A549 (cell line): ENCODE results near the gene LRCH1. TPM values are rescaled to one million over a fixed set of nuclear protein-coding genes. Genes with fewer than 3 reads are reported as not detected.

Experiments
- ATAC-seq, 2 experiments: fragments of 200-7000 bp in 1 of 2; fragments of >200 bp in 1 of 2; cut with Nextera tagmentation in 1 of 2; cut with Tn5 transposase in 1 of 2; 3 replicates each; pipeline versions ENCODE4 v1.8.0 to v1.9.1; 2018 to 2020; ENCODE audit warnings: mild to moderate bottlenecking in 1 of 2, moderate library complexity in 1 of 2
- CTCF ChIA-PET: fragments of 300-600 bp; sonication (Branson Sonifier 250); formaldehyde crosslinking; extraction: SDS; loops from one replicate; lab custom pipeline; 2021; ENCODE audit warnings: antibody characterized with exemption, inconsistent platforms; lab: Yijun Ruan, JAX
- POLR2A ChIA-PET: fragments of 350-600 bp; formaldehyde crosslinking; extraction: SDS; loops from one replicate; lab custom pipeline; 2021; ENCODE audit warnings: antibody characterized with exemption, inconsistent platforms; lab: Yijun Ruan, JAX
- DNase-seq, 2 experiments: peaks; one replicate each; pipeline versions ENCODE4 v3.0.0 to v3.0.0-alpha.2; 2011 to 2016; ENCODE audit warnings: low read depth in 1 of 2, low spot score in 1 of 2
- FAIRE-seq: peaks from 2 replicates; lab custom pipeline; 2011; peaks lifted over from hg19 to GRCh38; lab: Jason Lieb, UNC
- H3K27ac ChIP-seq, 2 experiments: fragments of >200 bp; sonication (Bioruptor Twin); formaldehyde crosslinking; 3 replicates each; pipeline ENCODE4 v1.5.1; 2016 to 2017
- H3K4me1 ChIP-seq: fragments of >200 bp; sonication (Bioruptor Twin); formaldehyde crosslinking; 3 replicates; pipeline ENCODE4 v1.6.1; 2016
- H3K4me2 ChIP-seq: fragments of >200 bp; sonication (Bioruptor Twin); formaldehyde crosslinking; 3 replicates; pipeline ENCODE4 v1.6.1; 2016
- H3K4me3 ChIP-seq: fragments of >200 bp; sonication (Bioruptor Twin); formaldehyde crosslinking; 3 replicates; pipeline ENCODE4 v1.5.1; 2016
- H3K9me3 ChIP-seq: fragments of >200 bp; sonication (Bioruptor Twin); formaldehyde crosslinking; 3 replicates; pipeline ENCODE4 v1.6.1; 2016
- BHLHE40 ChIP-seq: IDR thresholded peaks from 2 replicates; pipeline ENCODE4 v1.6.1; 2012; ENCODE audit warnings: low read depth, low read length, inconsistent platforms
- CBX2 ChIP-seq: fragments of 200-600 bp; sonication (generic); IDR thresholded peaks from 2 replicates; pipeline ENCODE4 v1.6.1; 2016; ENCODE audit warnings: low read depth, mild to moderate bottlenecking, borderline replicate concordance
- CBX8 ChIP-seq: fragments of 200-600 bp; sonication (generic); IDR thresholded peaks from 2 replicates; pipeline ENCODE4 v1.6.1; 2016
- E2F6 ChIP-seq: IDR thresholded peaks from 2 replicates; pipeline ENCODE4 v1.6.1; 2012; ENCODE audit warnings: low read depth, borderline replicate concordance
- EHF ChIP-seq: fragments of 250-450 bp; sonication (Bioruptor Pico); IDR thresholded peaks from 2 replicates; pipeline ENCODE4 v1.5.0; 2020; ENCODE audit warnings: mild to moderate bottlenecking
- EHMT2 ChIP-seq: fragments of 200-600 bp; sonication (generic); IDR thresholded peaks from 2 replicates; pipeline ENCODE4 v1.6.1; 2016; ENCODE audit warnings: antibody characterized with exemption, low read depth, mild to moderate bottlenecking, moderate library complexity
- FOSB ChIP-seq: fragments of 250-450 bp; sonication (Bioruptor Pico); IDR thresholded peaks from 2 replicates; pipeline ENCODE4 v1.5.0; 2020; ENCODE audit warnings: mild to moderate bottlenecking, moderate library complexity
- FOXS1 ChIP-seq: fragments of 250-450 bp; sonication (Bioruptor Pico); IDR thresholded peaks from 2 replicates; pipeline ENCODE4 v1.5.0; 2020; ENCODE audit warnings: mild to moderate bottlenecking, moderate library complexity
- GATA3 ChIP-seq: IDR thresholded peaks from 2 replicates; pipeline ENCODE4 v1.6.1; 2012; ENCODE audit warnings: borderline replicate concordance
- HDAC2 ChIP-seq: fragments of 200-600 bp; sonication (generic); IDR thresholded peaks from 2 replicates; pipeline ENCODE4 v1.6.1; 2016
- HOXA7 ChIP-seq: fragments of 250-450 bp; sonication (Bioruptor Pico); IDR thresholded peaks from 2 replicates; pipeline ENCODE4 v1.5.0; 2020; ENCODE audit warnings: mild to moderate bottlenecking, moderate library complexity
- JUNB ChIP-seq: fragments of >200 bp; sonication (Bioruptor Twin); formaldehyde crosslinking; IDR thresholded peaks from 2 replicates; pipeline ENCODE4 v1.6.1; 2016
- MAFK ChIP-seq: fragments of 450-650 bp; IDR thresholded peaks from 2 replicates; pipeline ENCODE4 v1.6.1; 2014; ENCODE audit not compliant: partially characterized antibody
- NFE2L2 ChIP-seq: fragments of 150-350 bp; conservative IDR thresholded peaks from 2 replicates; pipeline ENCODE4 v1.6.1; 2014; ENCODE audit warnings: low read length
- NPAS2 ChIP-seq: fragments of 250-450 bp; sonication (Bioruptor Pico); IDR thresholded peaks from 2 replicates; pipeline ENCODE4 v1.8.0; 2022; ENCODE audit warnings: mild to moderate bottlenecking, moderate library complexity, borderline replicate concordance
- NR3C1 ChIP-seq: fragments of >200 bp; sonication (Bioruptor Twin); formaldehyde crosslinking; IDR thresholded peaks from 3 replicates; pipeline ENCODE4 v1.6.1; 2017
- PBX3 ChIP-seq: IDR thresholded peaks from 2 replicates; pipeline ENCODE4 v1.6.1; 2012
- PHF8 ChIP-seq: fragments of 200-600 bp; sonication (generic); IDR thresholded peaks from 2 replicates; pipeline ENCODE4 v1.6.1; 2016; ENCODE audit warnings: low read depth, mild to moderate bottlenecking, antibody characterized with exemption, moderate library complexity, borderline replicate concordance
- POLR2A ChIP-seq: IDR thresholded peaks from 2 replicates; pipeline ENCODE4 v1.6.1; 2012; ENCODE audit warnings: mild to moderate bottlenecking, low read length
- POLR2AphosphoS2 ChIP-seq: conservative IDR thresholded peaks from 2 replicates; pipeline ENCODE4 v1.6.1; 2012; ENCODE audit warnings: low read length, improper control_type of control experiment, inconsistent platforms
- RAD21 ChIP-seq, 2 experiments: fragments of >200 bp in 1 of 2; sonication (Bioruptor Twin) in 1 of 2; formaldehyde crosslinking in 1 of 2; IDR thresholded peaks in 1 of 2; conservative IDR thresholded peaks in 1 of 2; 2 replicates in 1 of 2; 3 replicates in 1 of 2; pipeline ENCODE4 v1.6.1; 2012 to 2018; ENCODE audit warnings: inconsistent platforms in 1 of 2
- RCOR1 ChIP-seq: fragments of 150-350 bp; IDR thresholded peaks from 2 replicates; pipeline ENCODE4 v1.6.1; 2014; ENCODE audit warnings: antibody characterized with exemption, low read length, low read depth
- RFX5 ChIP-seq: fragments of 450-650 bp; IDR thresholded peaks from 2 replicates; pipeline ENCODE4 v1.7.1; 2014; ENCODE audit warnings: antibody characterized with exemption, mild to moderate bottlenecking, moderate library complexity
- TP53 ChIP-seq: fragments of 250-450 bp; sonication (Bioruptor Pico); IDR thresholded peaks from 2 replicates; pipeline ENCODE4 v1.5.0; 2021; ENCODE audit warnings: mild to moderate bottlenecking, moderate library complexity
- WGBS: methylation state at CpG from one replicate; pipeline ENCODE4 v1.1.6; 2017; ENCODE audit errors: missing lambda C conversion rate; 5-methylcytosine and 5-hydroxymethylcytosine counted together
- polyA plus RNA-seq, 4 experiments: library from polyadenylated mRNA; depleted of rRNA in 3 of 4; stranded (reverse); fragments of >200 nt; fragmentation: RNase III in 1 of 4; extraction: RNeasy Plus Mini Kit Qiagen cat#74134 plus additional on column Dnase treatment in 1 of 4; gene quantifications; 2 replicates in 3 of 4; 3 replicates in 1 of 4; pipeline ENCODE4 v1.2.3, GENCODE V29; 2011 to 2017
- TF ChIP-seq, protein P1 (sequence below): fragments of >200 bp; sonication (Bioruptor Twin); formaldehyde crosslinking; IDR thresholded peaks from 3 replicates; pipeline ENCODE4 v1.6.1; 2016
- TF ChIP-seq, protein P2 (sequence below): IDR thresholded peaks from 2 replicates; pipeline ENCODE4 v1.6.1; 2012

The LRCH1 gene
- polyA plus RNA-seq, 2 of the 4 experiments (the other 2 are of a cell fraction) = 8.5 to 16.4 TPM

GRCh38 chr13:46624353-46624752 is 71.4 kb downstream of the LRCH1 start:
- FAIRE-seq = no peak
- no peaks in the 10 kb centered on the region for H3K9me3 ChIP-seq
- 82% methylated on average over 3 of the region's 3 CpGs for WGBS
- TF ChIP-seq POLR2A (no peak), CBX2 (no peak), FOXS1 (CRISPR knock-in tag) (no peak), HOXA7 (no peak), NR3C1 (no peak), EHMT2 (no peak), NPAS2 (CRISPR knock-in tag) (no peak), TP53 (no peak), BHLHE40 (no peak), POLR2AphosphoS2 (no peak), FOSB (no peak), JUNB (no peak), NFE2L2 (no peak)
- ATAC-seq = no peak
- H3K27ac ChIP-seq = no peak overlapping the region
- CTCF ChIA-PET = no interaction called here
- no peak overlapping the region for H3K4me3 ChIP-seq
- no peak overlapping the region for H3K4me2 ChIP-seq
- DNase-seq = no peak
- H3K4me1 ChIP-seq = peaks cover 41% of the 10 kb centered on the region
- POLR2A ChIA-PET = no interaction called here

GRCh38 chr13:46624821-46625220 is 71.9 kb downstream of the LRCH1 start:
- Histone ChIP-seq H3K9me3 (no peaks in the 10 kb centered on the region), H3K27ac (no peak overlapping the region), H3K4me1 (peaks cover 43% of the 10 kb centered on the region), H3K4me2 (no peak overlapping the region)
- ATAC-seq (no peak), DNase-seq (no peak)
- ChIA-PET POLR2A (no interaction called here), CTCF (no interaction called here)
- 96% methylated on average over 4 of the region's 4 CpGs for WGBS
- TF ChIP-seq PBX3 = no peak
- no peak for TF ChIP-seq HOXA7
- no peak for TF ChIP-seq BHLHE40
- TF ChIP-seq, protein P1, sequence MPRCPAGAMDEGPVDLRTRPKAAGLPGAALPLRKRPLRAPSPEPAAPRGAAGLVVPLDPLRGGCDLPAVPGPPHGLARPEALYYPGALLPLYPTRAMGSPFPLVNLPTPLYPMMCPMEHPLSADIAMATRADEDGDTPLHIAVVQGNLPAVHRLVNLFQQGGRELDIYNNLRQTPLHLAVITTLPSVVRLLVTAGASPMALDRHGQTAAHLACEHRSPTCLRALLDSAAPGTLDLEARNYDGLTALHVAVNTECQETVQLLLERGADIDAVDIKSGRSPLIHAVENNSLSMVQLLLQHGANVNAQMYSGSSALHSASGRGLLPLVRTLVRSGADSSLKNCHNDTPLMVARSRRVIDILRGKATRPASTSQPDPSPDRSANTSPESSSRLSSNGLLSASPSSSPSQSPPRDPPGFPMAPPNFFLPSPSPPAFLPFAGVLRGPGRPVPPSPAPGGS = no peak
- TF ChIP-seq E2F6 = no peak
- TF ChIP-seq TP53 = no peak
- TF ChIP-seq, all 56 proteins: peak for 0
- no peak overlapping the region for H3K4me3 ChIP-seq
- no peak for FAIRE-seq

- H3K4me2 ChIP-seq = no peak overlapping the region
- DNase-seq (no peak), ATAC-seq (no peak), FAIRE-seq (no peak)
- peaks cover 34% of the 10 kb centered on the region for H3K4me1 ChIP-seq
- ChIA-PET CTCF (no interaction called here), POLR2A (no interaction called here)
- no peak overlapping the region for H3K27ac ChIP-seq
- H3K4me3 ChIP-seq = no peak overlapping the region
- WGBS = 87% methylated on average over 4 of the region's 4 CpGs
- no peaks in the 10 kb centered on the region for H3K9me3 ChIP-seq
- TF ChIP-seq EHMT2 = no peak
- no peak for TF ChIP-seq RCOR1
- TF ChIP-seq GATA3 = no peak
- no peak for TF ChIP-seq EHF (CRISPR knock-in tag)
- no peak for TF ChIP-seq POLR2A
- TF ChIP-seq MAFK = no peak
- TF ChIP-seq NFE2L2 = no peak
- TF ChIP-seq, protein P2, sequence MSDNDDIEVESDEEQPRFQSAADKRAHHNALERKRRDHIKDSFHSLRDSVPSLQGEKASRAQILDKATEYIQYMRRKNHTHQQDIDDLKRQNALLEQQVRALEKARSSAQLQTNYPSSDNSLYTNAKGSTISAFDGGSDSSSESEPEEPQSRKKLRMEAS = no peak
- no peak for TF ChIP-seq CBX8
- TF ChIP-seq HDAC2 = no peak
- no peak for TF ChIP-seq NR3C1
- no peak for TF ChIP-seq PBX3
- TF ChIP-seq RAD21 (conservative IDR thresholded peaks at IDR 0.05 in 1 of 2, IDR thresholded peaks at IDR 0.05 in 1 of 2) = no peak
- no peak for TF ChIP-seq PHF8
- TF ChIP-seq RFX5 = no peak
- TF ChIP-seq, all 56 proteins: peak for 0
These were observed 74.5 kb downstream of the LRCH1 start for GRCh38 chr13:46627462-46627861.
